Activated naive CD8-positive, alpha-beta T cell (primary cell): Measurements from ENCODE around the gene GMPR.
"Not testable (repeated sequence)": the region's sequence is repeated elsewhere in the genome, so short reads cannot be mapped to it uniquely, and the experiment has no call there.

Experiments
- H3K27ac Mint-ChIP-seq: one replicate; pipeline ENCODE4 v1.8.0; 2021; ENCODE audit warnings: mixed read lengths
- H3K27me3 Mint-ChIP-seq: one replicate; pipeline ENCODE4 v1.8.0; 2021; ENCODE audit warnings: mixed read lengths
- H3K36me3 Mint-ChIP-seq: one replicate; pipeline ENCODE4 v1.8.0; 2021; ENCODE audit warnings: mixed read lengths
- H3K4me1 Mint-ChIP-seq: one replicate; pipeline ENCODE4 v1.8.0; 2021; ENCODE audit warnings: low read depth, mixed read lengths
- H3K4me3 Mint-ChIP-seq: one replicate; pipeline ENCODE4 v1.8.0; 2021; ENCODE audit warnings: mild to moderate bottlenecking, mixed read lengths
- H3K9me3 Mint-ChIP-seq: one replicate; pipeline ENCODE4 v1.8.0; 2021; ENCODE audit warnings: low read depth, mixed read lengths

The GMPR gene

DNA sequence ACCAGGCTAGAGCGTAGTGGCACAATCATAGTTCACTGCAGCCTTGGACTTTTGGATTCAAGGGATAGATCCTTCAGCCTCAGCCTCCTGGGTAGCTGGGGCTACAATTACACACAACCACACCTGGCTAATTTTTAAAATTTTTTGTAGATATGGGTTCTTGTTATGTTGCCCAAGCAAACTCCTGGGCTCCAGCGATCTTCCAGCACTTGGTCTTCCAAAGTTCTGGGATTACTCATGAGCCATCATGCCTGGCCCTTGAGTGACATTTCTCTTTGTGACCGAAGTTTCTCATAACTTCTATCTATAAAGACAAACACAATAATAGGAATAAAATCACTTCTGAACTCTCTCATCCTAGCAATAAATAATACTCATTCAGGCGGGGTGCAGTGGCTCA lies 26.1 kb upstream of the GMPR start:
- Mint-ChIP-seq H3K27me3 (peaks cover 23% of the 10 kb centered on the region), H3K9me3 (no peaks in the 10 kb centered on the region), H3K4me1 (no peaks in the 10 kb centered on the region), H3K4me3 (no peak overlapping the region), H3K27ac (no peak overlapping the region), H3K36me3 (no peaks in the 10 kb centered on the region)

- no peaks in the 10 kb centered on the region for H3K36me3 Mint-ChIP-seq
- no peak overlapping the region for H3K27ac Mint-ChIP-seq
- H3K4me3 Mint-ChIP-seq, result no peak overlapping the region
- H3K9me3 Mint-ChIP-seq, result no peaks in the 10 kb centered on the region
- peaks cover 27% of the 10 kb centered on the region for H3K27me3 Mint-ChIP-seq
- H3K4me1 Mint-ChIP-seq, result no peaks in the 10 kb centered on the region
Measured at GRCh38 chr6:16216501-16217155, 21.8 kb upstream of the GMPR start.

DNA sequence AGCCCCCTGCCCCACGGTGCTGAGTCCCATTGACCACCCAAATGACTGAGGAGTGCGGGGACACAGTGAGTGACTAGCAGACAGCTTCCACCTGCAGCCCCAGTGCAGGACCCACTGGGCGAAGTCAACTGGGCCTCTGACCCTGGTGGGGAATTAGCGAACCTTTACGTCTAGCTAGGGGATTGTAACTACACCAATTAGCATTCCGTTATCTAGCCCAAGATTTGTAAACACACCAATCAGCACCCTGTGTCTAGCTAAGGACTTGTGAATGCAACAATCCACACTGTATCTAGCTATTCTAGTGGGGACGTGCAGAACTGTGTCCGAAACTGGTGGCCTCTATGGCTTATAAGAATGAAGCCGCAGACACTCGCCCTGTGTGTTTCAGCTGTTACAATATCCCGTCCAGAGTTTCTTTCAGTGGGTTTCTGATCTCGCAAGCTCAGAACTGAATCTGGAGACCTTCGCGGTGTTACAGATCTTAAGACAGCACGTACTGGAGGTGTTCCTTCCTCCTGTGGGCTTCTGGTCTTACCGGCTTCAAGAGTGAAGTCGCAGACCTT lies 21.1 kb upstream of the GMPR start:
- Mint-ChIP-seq H3K4me3 (no peak overlapping the region), H3K9me3 (no peaks in the 10 kb centered on the region), H3K4me1 (no peaks in the 10 kb centered on the region), H3K27ac (no peak overlapping the region), H3K36me3 (no peaks in the 10 kb centered on the region), H3K27me3 (peaks cover 24% of the 10 kb centered on the region)

- H3K4me3 Mint-ChIP-seq, result no peak overlapping the region
- no peak overlapping the region for H3K27ac Mint-ChIP-seq
- no peaks in the 10 kb centered on the region for H3K4me1 Mint-ChIP-seq
- no peaks in the 10 kb centered on the region for H3K9me3 Mint-ChIP-seq
- no peaks in the 10 kb centered on the region for H3K36me3 Mint-ChIP-seq
- peaks cover 6% of the 10 kb centered on the region for H3K27me3 Mint-ChIP-seq
Measured at GRCh38 chr6:16222826-16223225, 15.6 kb upstream of the GMPR start.

DNA sequence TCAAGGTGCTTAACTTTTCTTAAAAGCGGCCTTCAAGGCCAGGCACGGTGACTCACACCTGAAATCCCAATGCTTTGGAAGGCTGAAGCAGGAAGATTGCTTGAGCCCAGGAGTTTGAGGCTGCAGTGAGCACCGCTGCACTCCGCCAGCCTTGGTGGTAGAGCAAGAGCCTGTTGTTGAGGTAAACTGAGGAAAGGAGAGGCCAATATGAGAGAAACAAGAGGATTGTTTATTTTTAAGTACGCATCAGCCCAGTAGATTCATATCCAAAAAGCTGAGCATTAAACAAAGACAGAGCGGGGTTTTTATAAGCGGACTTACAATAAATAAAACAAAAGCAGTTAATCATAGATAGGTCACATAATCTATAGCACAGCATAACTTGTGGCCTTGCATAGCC lies 15.0 kb upstream of the GMPR start:
- no peak overlapping the region for H3K4me3 Mint-ChIP-seq
- H3K36me3 Mint-ChIP-seq, result no peaks in the 10 kb centered on the region
- no peaks in the 10 kb centered on the region for H3K4me1 Mint-ChIP-seq
- peaks cover 6% of the 10 kb centered on the region for H3K27me3 Mint-ChIP-seq
- H3K27ac Mint-ChIP-seq, result no peak overlapping the region
- no peaks in the 10 kb centered on the region for H3K9me3 Mint-ChIP-seq

DNA sequence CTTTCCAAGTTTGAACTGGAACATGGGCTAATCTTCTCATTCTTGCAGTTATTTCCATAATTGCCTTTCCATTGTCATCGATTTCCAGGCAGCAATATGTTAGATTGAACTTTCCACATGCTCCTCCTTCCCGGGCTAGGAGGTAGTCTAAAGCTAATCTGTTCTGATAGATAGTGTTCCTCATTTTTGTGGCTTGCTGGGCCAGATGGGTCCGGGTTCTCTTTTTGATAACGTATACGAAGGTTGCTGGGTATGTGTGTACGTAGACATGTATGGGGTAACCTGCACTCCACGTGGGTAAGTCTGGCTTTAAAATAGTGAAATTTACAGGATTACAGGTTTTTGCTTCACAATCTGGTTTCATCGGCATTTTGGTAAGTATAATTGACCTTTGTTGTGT lies 14.0 kb upstream of the GMPR start:
- no peaks in the 10 kb centered on the region for H3K4me1 Mint-ChIP-seq
- H3K27me3 Mint-ChIP-seq, result peaks cover 3% of the 10 kb centered on the region
- H3K4me3 Mint-ChIP-seq, result no peak overlapping the region
- no peaks in the 10 kb centered on the region for H3K36me3 Mint-ChIP-seq
- H3K9me3 Mint-ChIP-seq, result no peaks in the 10 kb centered on the region
- H3K27ac Mint-ChIP-seq, result no peak overlapping the region

DNA sequence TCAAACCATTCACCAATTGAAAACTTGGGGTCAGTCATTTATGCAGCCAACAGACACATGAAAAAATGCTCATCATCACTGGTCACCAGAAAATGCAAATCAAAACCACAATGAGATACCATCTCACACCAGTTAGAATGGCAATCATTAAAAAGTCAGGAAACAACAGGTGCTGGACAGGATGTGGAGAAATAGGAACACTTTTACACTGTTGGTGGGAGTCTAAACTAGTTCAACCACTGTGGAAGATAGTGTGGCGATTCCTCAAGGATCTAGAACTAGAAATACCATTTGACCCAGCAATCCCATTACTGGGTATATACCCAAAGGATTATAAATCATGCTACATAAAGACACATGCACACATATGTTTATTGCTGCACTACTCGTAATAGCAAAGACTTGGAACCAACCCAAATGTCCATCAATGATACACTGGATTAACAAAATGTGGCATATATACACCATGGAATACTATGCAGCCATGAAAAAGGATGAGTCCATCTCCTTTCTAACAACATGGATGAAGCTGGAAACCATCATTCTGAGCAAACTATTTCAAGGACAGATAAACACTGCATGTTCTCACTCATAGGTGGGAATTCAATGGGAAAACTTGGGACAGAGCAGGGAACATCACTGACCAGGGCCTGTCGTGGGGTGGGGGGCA lies 13.2 kb upstream of the GMPR start:
- not testable (repeated sequence) for H3K4me1 Mint-ChIP-seq, H3K36me3 Mint-ChIP-seq, H3K27ac Mint-ChIP-seq, H3K9me3 Mint-ChIP-seq, H3K27me3 Mint-ChIP-seq, H3K4me3 Mint-ChIP-seq

DNA sequence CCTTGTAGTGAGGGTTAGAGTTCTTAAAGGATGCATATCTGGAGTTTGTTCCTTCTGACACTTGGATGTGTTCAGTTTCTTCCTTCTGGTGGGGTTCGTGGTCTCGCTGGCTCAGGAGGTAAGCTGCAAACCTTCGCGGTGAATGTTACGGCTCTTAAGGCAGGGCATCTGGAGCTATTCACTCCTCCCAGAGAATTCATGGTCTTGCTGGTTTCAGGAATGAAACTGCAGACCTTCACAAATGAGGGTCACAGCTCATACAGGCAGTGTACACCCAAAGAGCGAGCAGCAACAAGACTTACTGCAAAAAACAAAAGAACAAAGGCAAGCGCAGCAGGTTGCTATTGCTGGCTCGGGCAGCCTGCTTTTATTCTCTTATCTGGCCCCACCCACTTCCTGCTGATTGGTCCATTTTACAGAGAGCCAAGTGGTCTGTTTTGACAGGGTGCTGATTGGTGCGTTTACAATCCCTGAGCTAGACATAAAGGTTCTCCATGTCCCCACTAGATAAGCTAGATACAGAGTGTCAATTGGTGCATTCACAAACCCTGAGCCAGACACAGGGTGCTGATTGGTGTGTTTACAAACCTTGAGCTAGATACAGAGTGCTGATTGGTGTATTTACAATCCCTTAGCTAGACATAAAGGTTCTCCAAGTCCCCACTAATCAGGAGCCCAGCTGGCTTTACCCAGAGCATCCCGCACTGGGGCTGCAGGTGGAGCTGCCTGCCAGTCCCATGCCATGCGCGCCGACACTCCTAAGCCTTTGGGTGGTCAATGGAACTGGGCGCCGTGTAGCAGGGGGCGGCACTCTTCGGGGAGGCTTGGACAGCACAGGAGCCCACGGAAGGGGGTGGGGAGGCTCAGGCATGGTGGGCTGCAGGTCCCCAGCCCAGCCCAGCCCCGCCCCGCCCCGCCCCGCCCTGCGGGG lies 12.0 kb upstream of the GMPR start:
- not testable (repeated sequence) for H3K4me1 Mint-ChIP-seq, H3K9me3 Mint-ChIP-seq

DNA sequence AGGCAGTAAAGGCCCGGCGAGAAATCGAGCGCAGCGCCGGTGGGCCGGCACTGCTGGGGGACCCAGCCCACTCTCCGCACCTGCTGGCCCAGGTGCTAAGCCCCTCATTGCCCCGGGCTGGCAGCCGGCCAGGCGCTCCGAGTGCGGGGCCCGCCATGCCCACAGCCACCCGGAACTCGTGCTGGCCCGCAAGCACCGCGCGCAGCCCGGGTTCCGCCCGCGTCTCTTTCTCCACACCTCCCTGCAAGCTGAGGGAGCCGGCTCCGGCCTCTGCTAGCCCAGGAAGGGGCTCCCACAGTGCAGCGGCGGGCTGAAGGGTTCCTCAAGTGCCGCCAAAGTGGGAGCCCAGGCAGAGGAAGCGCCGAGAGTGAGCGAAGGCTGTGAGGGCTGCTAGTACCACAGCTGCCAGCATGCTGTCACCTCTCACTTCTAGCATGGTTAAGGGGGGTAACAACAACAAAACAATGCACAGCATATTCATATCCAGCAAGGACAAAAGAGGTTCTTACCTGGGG lies 11.3 kb upstream of the GMPR start:
- H3K9me3 Mint-ChIP-seq, result no peaks in the 10 kb centered on the region
- H3K27me3 Mint-ChIP-seq, result peaks cover 3% of the 10 kb centered on the region
- no peak overlapping the region for H3K27ac Mint-ChIP-seq
- H3K4me1 Mint-ChIP-seq, result no peaks in the 10 kb centered on the region
- no peaks in the 10 kb centered on the region for H3K36me3 Mint-ChIP-seq
- no peak overlapping the region for H3K4me3 Mint-ChIP-seq

More for the DNA sequence above, 12.0 kb upstream of the GMPR start:
- not testable (repeated sequence) for H3K36me3 Mint-ChIP-seq, H3K27ac Mint-ChIP-seq, H3K27me3 Mint-ChIP-seq, H3K4me3 Mint-ChIP-seq

DNA sequence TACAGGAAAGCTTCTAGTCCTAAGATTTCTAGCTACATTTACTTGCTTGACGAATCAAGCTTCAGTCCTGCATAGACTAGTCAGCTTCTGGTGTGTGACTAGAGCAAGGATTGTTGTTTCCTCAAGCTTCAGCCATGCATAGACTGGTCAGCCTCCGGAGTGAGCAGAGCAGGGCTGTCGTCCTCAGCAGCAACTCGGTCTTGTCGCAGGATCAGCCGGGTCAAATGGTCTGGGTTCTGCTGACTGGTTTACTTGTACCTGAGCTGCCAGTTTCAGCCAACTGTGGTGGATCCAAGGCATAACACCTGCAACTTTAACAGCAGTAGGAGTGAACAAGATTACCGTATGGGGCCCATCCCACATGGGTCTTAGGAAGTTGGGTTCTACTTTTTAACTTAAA lies 10.8 kb upstream of the GMPR start:
- no peaks in the 10 kb centered on the region for H3K36me3 Mint-ChIP-seq
- no peak overlapping the region for H3K4me3 Mint-ChIP-seq
- H3K4me1 Mint-ChIP-seq, result no peaks in the 10 kb centered on the region
- H3K9me3 Mint-ChIP-seq, result no peaks in the 10 kb centered on the region
- no peak overlapping the region for H3K27ac Mint-ChIP-seq
- H3K27me3 Mint-ChIP-seq, result peaks cover 3% of the 10 kb centered on the region

- Mint-ChIP-seq H3K9me3 (no peaks in the 10 kb centered on the region), H3K4me3 (no peak overlapping the region), H3K27ac (no peak overlapping the region), H3K4me1 (no peaks in the 10 kb centered on the region), H3K27me3 (peaks cover 2% of the 10 kb centered on the region), H3K36me3 (no peaks in the 10 kb centered on the region)
Measured at GRCh38 chr6:16228043-16228442, 10.3 kb upstream of the GMPR start.

DNA sequence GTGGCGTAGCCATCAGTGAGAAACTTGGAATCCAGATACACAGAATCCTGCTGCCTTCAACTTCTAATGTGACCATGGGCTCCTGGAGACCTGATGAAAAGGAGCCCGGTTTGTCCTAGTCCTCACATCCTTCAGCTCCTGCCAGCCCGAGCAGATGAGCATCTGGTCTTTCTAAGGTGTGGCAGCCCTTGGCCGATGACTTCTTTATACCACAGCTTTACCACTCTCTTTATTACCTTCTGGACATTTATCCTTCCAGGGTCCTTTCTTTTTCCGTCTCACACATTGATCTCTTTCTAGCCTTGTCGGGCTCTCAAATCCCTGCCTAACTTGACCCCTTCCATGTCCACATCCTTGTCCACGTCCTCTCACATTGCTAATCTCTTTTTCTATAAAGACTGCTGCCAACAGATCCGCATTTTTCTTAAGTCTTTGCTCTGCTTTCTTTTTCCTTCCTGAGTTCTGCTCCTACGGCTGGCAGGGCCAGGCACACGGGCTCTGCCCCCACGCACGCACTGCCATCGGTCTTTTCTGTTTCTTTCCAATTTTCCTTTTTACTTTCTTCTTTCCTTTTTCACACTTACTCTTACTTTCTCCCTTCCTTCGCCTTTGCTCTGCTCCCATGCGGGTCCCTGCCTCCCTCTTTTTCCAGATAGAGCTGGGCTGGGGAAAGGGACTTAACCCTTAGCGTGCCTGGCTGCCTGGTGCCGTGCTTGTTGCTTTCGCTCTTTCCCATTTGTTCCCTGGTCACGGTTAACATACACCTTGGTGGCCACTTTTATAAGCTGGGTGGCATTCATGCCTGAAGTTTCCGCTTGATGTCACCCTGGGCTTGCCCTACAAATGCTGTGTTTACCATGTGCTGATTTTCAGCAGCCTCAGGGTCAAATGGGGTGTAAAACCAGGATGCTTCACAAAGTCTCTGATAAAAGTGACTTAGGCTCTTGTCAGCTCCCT lies 9.4 kb upstream of the GMPR start:
- H3K27ac Mint-ChIP-seq, result no peak overlapping the region
- H3K4me3 Mint-ChIP-seq, result no peak overlapping the region
- H3K9me3 Mint-ChIP-seq, result no peaks in the 10 kb centered on the region
- H3K36me3 Mint-ChIP-seq, result no peaks in the 10 kb centered on the region
- H3K27me3 Mint-ChIP-seq, result peaks cover 1% of the 10 kb centered on the region
- no peaks in the 10 kb centered on the region for H3K4me1 Mint-ChIP-seq

DNA sequence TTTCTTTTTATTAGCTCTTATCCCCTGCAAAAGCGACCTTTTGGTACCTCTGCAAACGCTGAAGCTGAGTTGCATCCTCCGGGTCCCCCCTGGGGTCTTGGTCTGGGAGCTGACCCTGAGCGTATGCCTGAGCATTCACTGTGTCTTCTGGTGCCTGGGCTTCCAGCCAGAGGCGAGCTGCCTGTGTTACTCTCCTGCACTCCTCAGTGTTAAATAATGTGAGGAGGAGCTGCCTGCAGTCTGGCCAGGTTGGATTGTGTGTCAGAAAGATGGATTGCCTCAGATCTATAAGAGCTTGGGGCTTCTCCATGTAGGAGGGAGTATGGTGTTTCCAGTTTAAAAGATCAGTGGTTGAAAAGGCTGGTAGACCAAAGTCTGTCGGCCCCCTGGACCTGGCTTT lies 8.7 kb upstream of the GMPR start:
- no peak overlapping the region for H3K27ac Mint-ChIP-seq
- H3K27me3 Mint-ChIP-seq, result peaks cover 1% of the 10 kb centered on the region
- no peaks in the 10 kb centered on the region for H3K4me1 Mint-ChIP-seq
- no peak overlapping the region for H3K4me3 Mint-ChIP-seq
- H3K36me3 Mint-ChIP-seq, result no peaks in the 10 kb centered on the region
- H3K9me3 Mint-ChIP-seq, result no peaks in the 10 kb centered on the region

DNA sequence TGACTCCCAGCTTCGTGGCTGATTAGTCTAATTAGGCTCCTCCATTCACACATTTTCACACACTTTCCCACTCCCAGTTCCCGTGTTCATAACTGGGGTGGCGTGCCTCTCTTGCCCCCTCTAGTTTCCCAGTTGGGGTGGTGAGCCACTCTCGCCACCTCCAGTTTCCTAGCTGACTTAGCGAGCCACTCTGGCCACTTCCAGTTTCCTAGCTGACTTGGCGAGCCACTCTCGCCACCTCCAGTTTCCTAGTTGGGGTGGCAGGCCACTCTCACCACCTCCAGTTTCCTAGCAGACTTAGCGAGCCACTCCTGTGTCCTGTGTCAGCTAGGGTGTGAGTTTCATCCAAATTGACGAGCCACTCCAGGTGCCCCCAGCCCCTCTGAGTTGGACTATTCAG lies 7.4 kb upstream of the GMPR start:
- Mint-ChIP-seq H3K27me3 (peaks cover 6% of the 10 kb centered on the region), H3K27ac (no peak overlapping the region), H3K9me3 (no peaks in the 10 kb centered on the region), H3K4me1 (no peaks in the 10 kb centered on the region), H3K36me3 (no peaks in the 10 kb centered on the region), H3K4me3 (no peak overlapping the region)
